ENCODE data around the gene ORM2.

DNA sequence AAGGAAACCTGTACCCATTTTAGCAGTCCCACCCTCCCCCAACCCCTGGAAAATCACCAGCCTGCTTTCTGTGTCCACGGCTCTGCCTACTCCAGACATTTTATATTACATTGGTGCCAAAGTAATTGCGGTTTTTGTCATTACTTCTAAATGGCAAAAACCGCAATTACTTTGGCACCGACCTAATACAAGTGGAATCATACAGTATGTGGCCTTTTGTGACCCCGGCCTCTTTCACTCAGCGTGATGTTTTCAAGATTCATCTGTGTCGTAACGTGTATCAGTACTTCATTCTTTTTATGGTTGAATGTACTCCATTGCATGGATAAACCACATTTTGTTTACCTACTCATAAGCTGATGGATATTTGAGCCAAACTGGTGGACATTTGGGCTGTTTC, 16.5 kb upstream of the ORM2 start:
- no peak for TF ChIP-seq TAF1 (IDR thresholded peaks at IDR 0.05; ENCODE audit: borderline replicate concordance, low read depth, low read length)
- TF ChIP-seq POLR2A (IDR thresholded peaks at IDR 0.05; ENCODE audit: low read depth, low read length): no peak
- no peak for TF ChIP-seq POLR2AphosphoS5 (IDR thresholded peaks at IDR 0.05; ENCODE audit: low read depth, low read length)
